B cell (primary cell): ENCODE results near the gene CRTC3. TPM values are rescaled to one million over a fixed set of nuclear protein-coding genes. Genes with fewer than 3 reads are reported as not detected.

Source experiments
- ATAC-seq: fragments of 200-7000 bp; cut with Tn5 transposase; one replicate; pipeline ENCODE4 v1.10.0; 2021; ENCODE audit warnings: low read depth, mild to moderate bottlenecking, moderate number of reproducible peaks, moderate library complexity
- CTCF ChIA-PET: fragments of 350-600 bp; sonication (Branson Sonifier 250); formaldehyde crosslinking; loops from one replicate; lab custom pipeline; 2021; ENCODE audit warnings: antibody characterized with exemption, inconsistent platforms; lab: Charles Lee
- POLR2A ChIA-PET: fragments of 350-600 bp; sonication (Branson Sonifier 250); formaldehyde crosslinking; loops from one replicate; lab custom pipeline; 2021; ENCODE audit warnings: antibody characterized with exemption; lab: Charles Lee
- DNase-seq: peaks from one replicate; pipeline ENCODE4 v3.0.0; 2013
- H2AFZ ChIP-seq: 2 replicates; pipeline ENCODE4 v1.6.1; 2012; ENCODE audit warnings: mild to moderate bottlenecking, low read depth, low read length; ENCODE audit not compliant: insufficient read depth, poor library complexity, severe bottlenecking
- H3K27ac ChIP-seq, 2 donors: 1 replicate in 1 of 2; 2 replicates in 1 of 2; pipeline ENCODE4 v1.5.1; 2012 to 2013; ENCODE audit warnings: low read length in 2 of 2, mild to moderate bottlenecking in 2 of 2, moderate library complexity in 1 of 2
- H3K27me3 ChIP-seq, 4 experiments: fragments of 200-600 bp in 1 of 4; sonication (generic) in 1 of 4; replicated peaks in 1 of 4; 1 replicate in 2 of 4; 2 replicates in 2 of 4; pipeline versions ENCODE4 v1.6.1 to v1.7.0; 2013 to 2016; ENCODE audit warnings: low read length in 3 of 4, mild to moderate bottlenecking in 2 of 4, mixed read lengths in 1 of 4, moderate library complexity in 1 of 4; ENCODE audit not compliant: insufficient read depth in 4 of 4, control insufficient read depth in 3 of 4; ENCODE audit errors: control extremely low read depth in 1 of 4
- H3K36me3 ChIP-seq, 2 experiments: replicated peaks in 1 of 2; 1 replicate in 1 of 2; 2 replicates in 1 of 2; pipeline versions ENCODE4 v1.6.1 to v1.7.1; 2013; ENCODE audit warnings: low read length in 1 of 2; ENCODE audit not compliant: insufficient read depth in 2 of 2, control insufficient read depth in 1 of 2; ENCODE audit errors: control extremely low read depth in 1 of 2, extremely low read depth in 1 of 2
- H3K4me1 ChIP-seq, 2 donors: fragments of 200-600 bp in 1 of 2; sonication (generic) in 1 of 2; 1 replicate in 1 of 2; 2 replicates in 1 of 2; pipeline versions ENCODE4 v1.5.1 to v1.6.1; 2013 to 2017; ENCODE audit warnings: low read length in 2 of 2; ENCODE audit not compliant: control insufficient read depth in 2 of 2, insufficient read depth in 2 of 2
- H3K4me2 ChIP-seq: replicated peaks from 2 replicates; pipeline ENCODE3; 2012; ENCODE audit warnings: mild to moderate bottlenecking, low read depth, low read length; ENCODE audit not compliant: poor library complexity, severe bottlenecking
- H3K4me3 ChIP-seq, 5 experiments: fragments of 200-600 bp in 1 of 5; sonication (generic) in 1 of 5; 1 replicate in 3 of 5; 2 replicates in 2 of 5; pipeline versions ENCODE4 v1.5.1 to v1.7.0; 2011 to 2016; ENCODE audit warnings: low read length in 4 of 5, mild to moderate bottlenecking in 4 of 5, low read depth in 2 of 5, control low read depth in 1 of 5, moderate library complexity in 1 of 5; ENCODE audit not compliant: insufficient read depth in 1 of 5; ENCODE audit errors: control extremely low read depth in 1 of 5, extremely low read depth in 1 of 5
- H3K79me2 ChIP-seq: fragments of 200-600 bp; sonication (generic); one replicate; pipeline ENCODE4 v1.6.0; 2016; ENCODE audit warnings: low read length; ENCODE audit not compliant: control insufficient read depth, insufficient read depth
- H3K9ac ChIP-seq: fragments of 200-600 bp; sonication (generic); 2 replicates; pipeline ENCODE4 v1.6.1; 2017; ENCODE audit warnings: mild to moderate bottlenecking, low read length, moderate library complexity
- H3K9me3 ChIP-seq, 3 donors: one replicate each; pipeline versions ENCODE4 v1.6.1 to v1.7.1; 2013; ENCODE audit warnings: low read length in 2 of 3; ENCODE audit not compliant: control insufficient read depth in 2 of 3, insufficient read depth in 1 of 3; ENCODE audit errors: control extremely low read depth in 1 of 3
- H4K20me1 ChIP-seq: 2 replicates; pipeline ENCODE4 v1.6.0; 2012; ENCODE audit warnings: mild to moderate bottlenecking, low read length; ENCODE audit not compliant: insufficient read depth, control insufficient read depth, poor library complexity, severe bottlenecking
- H3K27ac Mint-ChIP-seq: one replicate; pipeline ENCODE4 v1.8.0; 2021; ENCODE audit warnings: mixed read lengths
- H3K27me3 Mint-ChIP-seq: one replicate; pipeline ENCODE4 v1.8.0; 2021; ENCODE audit warnings: mixed read lengths
- H3K4me1 Mint-ChIP-seq: one replicate; pipeline ENCODE4 v1.8.0; 2021; ENCODE audit warnings: mixed read lengths
- H3K4me3 Mint-ChIP-seq: one replicate; pipeline ENCODE4 v1.8.0; 2021; ENCODE audit warnings: mixed read lengths
- H3K9me3 Mint-ChIP-seq: one replicate; pipeline ENCODE4 v1.8.0; 2022; ENCODE audit warnings: mixed read lengths; ENCODE audit not compliant: insufficient read depth
- CTCF ChIP-seq: fragments of 200-600 bp; IDR thresholded peaks from one replicate; pipeline ENCODE4 v1.8.0; 2022; ENCODE audit warnings: antibody characterized with exemption, mild to moderate bottlenecking
- EZH2 ChIP-seq: IDR thresholded peaks from 2 replicates; pipeline ENCODE4 v1.6.1; 2012; ENCODE audit warnings: borderline replicate concordance, low read depth, mild to moderate bottlenecking, moderate library complexity, low read length; ENCODE audit not compliant: insufficient read depth, poor library complexity, severe bottlenecking
- WGBS: methylation state at CpG from one replicate; pipeline ENCODE4 v1.1.5; 2013; ENCODE audit warnings: missing lambda C conversion rate; ENCODE audit not compliant: insufficient coverage; 5-methylcytosine and 5-hydroxymethylcytosine counted together
- intact Hi-C: fragments of 100-400 bp; cut with micrococcal nuclease; formaldehyde crosslinking; loops from one replicate; pipeline ENCODE4 v1.10.0; 2022
- polyA plus RNA-seq: library from polyadenylated mRNA; depleted of rRNA; stranded (reverse); fragments of >200 nt; gene quantifications from 2 replicates; pipeline ENCODE4 v1.2.3, GENCODE V29; 2012
- total RNA-seq, 2 donors: library from RNA; stranded (reverse); fragments of 120-200 nt in 1 of 2; gene quantifications; 1 replicate in 1 of 2; 2 replicates in 1 of 2; pipeline versions ENCODE4 v1.2.3 to v1.2.4, GENCODE V29; 2013 to 2022

The CRTC3 gene
- total and polyA plus RNA-seq, 2 donors (not counting 1 experiment from before 2014, with no cell fraction given): 34.7 to 95.8 TPM

GRCh38 chr15:90617171-90617570 lies 87.4 kb downstream of the CRTC3 start:
- Mint-ChIP-seq H3K9me3 (no peaks in the 10 kb centered on the region), H3K4me1 (peaks cover 23% of the 10 kb centered on the region), H3K27ac (no peak overlapping the region), H3K4me3 (no peak overlapping the region), H3K27me3 (no peaks in the 10 kb centered on the region)
- DNase-seq (no peak), ATAC-seq (no peak)
- no peaks in the 10 kb centered on the region for H3K9me3 ChIP-seq
- WGBS: 90% methylated on average over 4 of the region's 5 CpGs
- H3K4me1 ChIP-seq: peaks cover 19% of the 10 kb centered on the region in 2 donors
- TF ChIP-seq CTCF: no peak
- TF ChIP-seq EZH2: no peak
- H3K27me3 ChIP-seq: no peaks in the 10 kb centered on the region
- H2AFZ ChIP-seq: no peak overlapping the region
- no peaks in the 10 kb centered on the region for H3K79me2 ChIP-seq
- no peak overlapping the region for H3K4me3 ChIP-seq
- intact Hi-C loops: no loop called here
- H3K36me3 ChIP-seq: peaks cover 0 to 50% of the 10 kb centered on the region in 2 experiments
- no peak overlapping the region for H3K4me2 ChIP-seq
- POLR2A ChIA-PET: no interaction called here
- no peaks in the 10 kb centered on the region for H4K20me1 ChIP-seq
- no peak overlapping the region for H3K9ac ChIP-seq
- CTCF ChIA-PET: interaction anchor here (1.0 kb wide), 1 partner anchor 107 kb away, joined by 3 read pairs; no protein-coding TSS in a partner anchor
- H3K27ac ChIP-seq: no peak overlapping the region

- Histone ChIP-seq H4K20me1 (no peaks in the 10 kb centered on the region), H3K36me3 (peaks cover 0 to 45% of the 10 kb centered on the region in 2 experiments), H3K4me2 (no peak overlapping the region), H3K4me1 (peaks cover 19% of the 10 kb centered on the region in 2 donors), H3K9me3 (no peaks in the 10 kb centered on the region), H3K9ac (no peak overlapping the region), H2AFZ (no peak overlapping the region), H3K79me2 (no peaks in the 10 kb centered on the region), H3K27me3 (no peaks in the 10 kb centered on the region), H3K4me3 (no peak overlapping the region), H3K27ac (no peak overlapping the region)
- ChIA-PET POLR2A (interaction anchor here (0.7 kb wide), 1 partner anchor 178 kb away, joined by 6 read pairs; no protein-coding TSS in a partner anchor), CTCF (interaction anchor here (1.1 kb wide), 1 partner anchor 194 kb away, joined by 3 read pairs; no protein-coding TSS in a partner anchor)
- TF ChIP-seq CTCF: no peak
- Mint-ChIP-seq H3K27me3 (no peaks in the 10 kb centered on the region), H3K4me1 (peaks cover 23% of the 10 kb centered on the region), H3K27ac (no peak overlapping the region), H3K9me3 (no peaks in the 10 kb centered on the region), H3K4me3 (no peak overlapping the region)
- WGBS: 98% methylated on average over 7 of the region's 7 CpGs
- intact Hi-C loops: no loop called here
- no peak for DNase-seq
- ATAC-seq: no peak
Observed at GRCh38 chr15:90617668-90618097, 88.0 kb downstream of the CRTC3 start.
